Stimulated activated CD8-positive, alpha-beta memory T cell treated with anti-CD3 and anti-CD28 coated beads, Interleukin-7, amount 100 ng/mL, for 24 hours (primary cell): ENCODE measurements around the gene ALDOA.

ENCODE experiments used
- DNase-seq: peaks from one replicate; pipeline ENCODE4 v3.0.0-alpha.2; 2020; ENCODE audit warnings: low read depth

Gene ALDOA

DNA sequence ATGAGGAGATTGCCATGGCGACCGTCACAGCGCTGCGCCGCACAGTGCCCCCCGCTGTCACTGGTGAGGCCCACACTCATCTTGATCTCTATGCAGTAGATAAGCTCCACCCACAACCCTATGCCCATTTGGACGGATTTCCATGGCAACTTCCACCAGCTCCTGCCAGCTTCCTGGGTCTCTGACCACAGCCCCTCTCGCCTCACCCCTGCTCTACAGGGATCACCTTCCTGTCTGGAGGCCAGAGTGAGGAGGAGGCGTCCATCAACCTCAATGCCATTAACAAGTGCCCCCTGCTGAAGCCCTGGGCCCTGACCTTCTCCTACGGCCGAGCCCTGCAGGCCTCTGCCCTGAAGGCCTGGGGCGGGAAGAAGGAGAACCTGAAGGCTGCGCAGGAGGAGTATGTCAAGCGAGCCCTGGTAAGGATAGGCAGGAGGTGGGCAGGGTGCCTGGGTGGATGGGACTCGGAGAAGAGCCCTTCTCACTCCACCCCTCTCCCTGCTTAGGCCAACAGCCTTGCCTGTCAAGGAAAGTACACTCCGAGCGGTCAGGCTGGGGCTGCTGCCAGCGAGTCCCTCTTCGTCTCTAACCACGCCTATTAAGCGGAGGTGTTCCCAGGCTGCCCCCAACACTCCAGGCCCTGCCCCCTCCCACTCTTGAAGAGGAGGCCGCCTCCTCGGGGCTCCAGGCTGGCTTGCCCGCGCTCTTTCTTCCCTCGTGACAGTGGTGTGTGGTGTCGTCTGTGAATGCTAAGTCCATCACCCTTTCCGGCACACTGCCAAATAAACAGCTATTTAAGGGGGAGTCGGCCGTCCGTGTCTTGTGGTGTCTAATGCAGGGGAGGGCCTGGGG is 4.3 kb downstream of the ALDOA start:
- DNase-seq = no peak

DNA sequence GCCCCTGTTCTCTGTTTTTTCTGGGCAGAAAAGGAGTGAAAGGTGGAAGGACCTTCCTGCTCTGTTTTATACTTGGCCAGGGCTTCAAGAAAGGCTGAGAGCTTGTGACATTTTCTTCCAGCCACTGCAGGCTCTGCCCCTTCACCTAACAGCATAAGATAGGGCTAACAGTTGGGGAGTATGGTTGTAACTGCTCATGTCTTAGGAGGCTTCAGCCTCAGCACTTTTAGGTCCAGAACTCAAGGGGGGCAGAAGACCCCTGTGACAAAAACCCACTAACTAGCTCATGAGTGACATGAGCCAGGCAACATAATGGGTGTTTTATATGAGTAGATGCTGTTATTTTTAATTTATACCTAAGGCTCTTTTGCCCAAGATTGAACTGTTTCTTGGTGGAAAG is 4.9 kb downstream of the ALDOA start:
- no peak for DNase-seq

DNA sequence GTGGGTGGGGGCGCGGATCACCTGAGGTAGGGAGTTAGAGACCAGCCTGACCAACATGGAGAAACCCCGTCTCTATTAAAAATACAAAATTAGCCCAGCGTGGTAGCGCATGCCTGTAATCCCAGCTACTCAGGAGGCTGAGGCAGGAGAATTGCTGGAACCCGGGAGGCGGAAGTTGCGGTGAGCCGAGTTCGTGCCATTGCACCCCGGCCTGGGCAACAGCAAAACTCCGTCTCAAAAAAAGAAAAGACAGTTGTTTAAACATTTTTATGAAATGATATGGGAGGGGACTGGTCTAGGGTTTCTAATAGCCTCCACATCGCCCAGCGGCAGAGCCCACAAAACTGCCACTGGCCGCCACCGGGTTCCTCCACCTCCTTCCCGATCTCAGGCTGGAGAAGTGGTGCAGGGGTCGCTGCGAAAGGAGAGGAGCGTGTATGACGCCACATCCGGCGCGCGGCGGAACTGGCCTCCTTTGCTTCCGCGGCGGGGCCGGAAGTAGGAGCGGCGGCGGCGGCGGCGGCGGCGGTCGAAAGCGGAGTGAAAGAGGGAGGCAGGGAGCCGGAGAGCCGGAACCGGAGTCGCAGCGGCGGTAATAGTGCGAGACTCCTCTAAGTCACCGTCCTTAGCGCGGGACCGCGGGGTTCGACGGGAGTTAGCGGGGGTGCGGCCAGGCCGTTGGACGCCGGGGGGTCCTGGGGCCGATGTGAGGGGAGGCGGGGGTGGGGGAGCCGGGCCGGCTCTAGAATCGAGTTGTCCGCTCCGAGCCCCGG is 10.1 kb downstream of the ALDOA start, which contains the start of gene PPP4C:
Gene PPP4C (plus strand): TSS at position 492 of the 773 bp plus-strand sequence. CDS start 384 bp downstream, outside the sequence.
- peak; percentile 87 for DNase-seq

DNA sequence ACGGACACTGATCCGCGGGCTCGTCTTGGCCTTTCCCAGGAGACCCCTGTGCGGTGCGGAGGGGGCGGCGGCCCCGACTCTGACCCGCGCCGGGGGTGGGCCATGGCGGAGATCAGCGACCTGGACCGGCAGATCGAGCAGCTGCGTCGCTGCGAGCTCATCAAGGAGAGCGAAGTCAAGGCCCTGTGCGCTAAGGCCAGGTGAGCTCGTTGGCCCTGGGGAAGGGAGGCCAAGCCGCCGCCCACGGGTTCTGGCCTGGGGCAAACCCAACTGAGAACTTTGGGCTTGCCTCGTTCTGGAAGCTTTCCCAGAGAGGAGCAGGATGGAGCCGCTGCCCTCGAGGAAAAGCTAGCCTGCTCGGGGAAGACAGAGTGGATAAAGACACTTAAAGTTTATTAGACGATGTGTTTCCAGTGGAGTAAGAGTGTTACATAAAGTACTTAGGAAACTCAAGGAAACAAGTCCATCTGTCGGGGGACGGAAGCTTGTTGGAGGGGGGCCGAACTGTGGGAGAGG is 10.8 kb downstream of the ALDOA start:
- no peak for DNase-seq

DNA sequence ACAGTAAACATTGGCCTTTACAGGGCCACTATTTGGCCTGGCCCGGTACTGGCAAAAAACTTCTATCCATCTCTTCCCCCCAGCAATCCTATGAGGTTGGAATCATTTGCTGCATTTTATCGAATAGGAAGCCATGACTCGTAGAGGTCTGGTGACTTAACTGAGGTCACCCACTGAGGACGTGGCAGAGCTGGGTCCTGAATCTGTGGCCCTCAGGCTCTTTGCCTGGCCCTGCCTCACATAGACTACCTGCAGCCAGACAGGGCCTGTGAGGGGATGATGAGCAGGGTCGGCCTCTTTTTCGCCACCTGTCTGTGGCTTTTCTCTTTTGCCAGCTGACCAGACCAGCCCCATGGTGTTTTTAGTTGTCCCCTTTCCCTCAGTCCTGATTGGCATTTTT is 12.1 kb downstream of the ALDOA start:
- no peak for DNase-seq

DNA sequence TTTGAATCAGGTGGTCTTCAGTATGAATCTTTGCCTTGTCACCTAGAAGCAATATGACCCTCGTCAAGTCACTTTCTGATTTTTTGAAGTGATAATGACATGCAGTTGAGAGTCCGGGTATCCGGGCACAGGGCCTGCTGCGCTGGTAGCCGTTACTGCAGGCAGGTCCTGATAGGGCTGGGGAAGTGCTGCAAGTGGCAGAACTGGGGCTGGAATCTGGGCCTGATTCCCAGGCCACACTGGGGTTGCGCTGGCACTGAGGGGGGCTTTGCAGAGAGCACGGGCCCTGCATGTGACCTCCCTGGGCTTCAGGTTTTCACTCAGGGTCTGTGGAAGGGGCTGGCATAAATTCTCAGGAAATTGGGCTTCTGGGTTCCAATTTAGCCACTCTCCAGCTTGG is 13.2 kb downstream of the ALDOA start:
- no peak for DNase-seq

DNA sequence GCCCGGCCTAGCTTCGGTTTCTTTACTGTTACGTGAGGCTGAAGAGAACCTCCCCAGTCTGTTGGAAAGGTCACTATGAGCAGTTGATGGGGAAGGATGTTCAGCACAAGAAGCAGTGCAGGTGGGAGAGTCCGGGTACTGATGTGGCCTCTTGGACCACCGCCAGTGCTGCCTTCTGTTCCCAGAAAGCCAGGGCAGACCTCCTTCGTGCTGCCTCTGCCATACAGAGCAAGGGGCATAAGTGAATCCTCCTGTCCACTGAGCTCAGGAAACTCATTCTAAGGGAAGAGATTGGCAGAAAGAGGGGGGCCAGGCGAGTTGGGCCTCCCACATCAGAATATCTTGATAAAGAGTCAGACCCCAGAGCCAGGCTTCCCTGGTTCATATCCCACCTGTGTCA is 13.9 kb downstream of the ALDOA start:
- no peak for DNase-seq

DNA sequence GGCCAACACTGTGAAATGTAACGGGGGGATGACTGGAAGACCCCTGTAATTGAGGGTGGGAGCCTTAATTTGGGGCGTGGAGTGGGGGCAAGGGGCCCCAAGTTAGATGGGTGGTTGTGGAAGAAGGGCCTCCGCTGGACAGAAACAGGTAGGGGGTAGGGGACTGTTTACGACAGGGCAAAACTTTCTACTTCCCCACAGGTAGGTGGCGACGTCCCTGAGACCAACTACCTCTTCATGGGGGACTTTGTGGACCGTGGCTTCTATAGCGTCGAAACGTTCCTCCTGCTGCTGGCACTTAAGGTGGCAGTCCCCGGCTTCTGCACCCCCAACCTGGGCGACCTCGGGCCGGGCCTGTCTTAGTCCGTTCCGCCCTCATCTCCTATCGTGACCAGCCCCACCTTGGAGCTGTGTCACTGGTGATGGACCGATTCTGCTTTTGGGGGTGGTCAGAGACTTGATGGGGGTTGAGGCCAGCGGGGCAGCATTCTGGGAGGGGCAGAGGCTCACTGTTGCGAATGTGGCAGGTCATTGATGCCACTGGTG is 17.1 kb downstream of the ALDOA start:
- DNase-seq = no peak

DNA sequence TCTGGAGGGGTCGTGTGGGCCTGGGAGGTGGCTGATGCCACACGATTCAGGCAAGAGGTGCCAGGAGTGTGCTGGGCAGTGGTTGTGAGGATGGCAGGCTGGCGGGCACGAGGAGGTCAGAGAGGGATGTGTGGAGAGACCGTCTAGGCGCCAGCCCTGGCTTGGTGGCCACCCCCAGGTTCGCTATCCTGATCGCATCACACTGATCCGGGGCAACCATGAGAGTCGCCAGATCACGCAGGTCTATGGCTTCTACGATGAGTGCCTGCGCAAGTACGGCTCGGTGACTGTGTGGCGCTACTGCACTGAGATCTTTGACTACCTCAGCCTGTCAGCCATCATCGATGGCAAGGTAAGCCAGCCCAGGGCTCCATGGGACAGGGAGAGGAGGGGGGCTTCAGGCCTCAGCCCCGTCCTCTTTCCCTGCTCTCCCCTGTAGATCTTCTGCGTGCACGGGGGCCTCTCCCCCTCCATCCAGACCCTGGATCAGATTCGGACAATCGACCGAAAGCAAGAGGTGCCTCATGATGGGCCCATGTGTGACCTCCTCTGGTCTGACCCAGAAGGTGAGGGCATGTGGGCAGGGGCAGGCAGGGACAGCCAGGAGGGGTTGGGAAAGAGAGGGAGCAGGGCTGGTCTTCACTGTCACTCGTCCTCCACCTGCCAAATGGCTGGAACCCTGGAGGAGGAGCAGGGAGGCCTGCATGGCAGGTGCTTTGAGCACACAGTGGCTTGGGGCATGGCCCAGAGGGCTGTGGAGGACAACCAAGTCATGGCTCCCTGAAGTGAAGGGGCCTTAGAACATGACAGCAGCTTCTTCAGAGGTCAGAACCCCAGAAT is 17.9 kb downstream of the ALDOA start:
- DNase-seq = no peak

DNA sequence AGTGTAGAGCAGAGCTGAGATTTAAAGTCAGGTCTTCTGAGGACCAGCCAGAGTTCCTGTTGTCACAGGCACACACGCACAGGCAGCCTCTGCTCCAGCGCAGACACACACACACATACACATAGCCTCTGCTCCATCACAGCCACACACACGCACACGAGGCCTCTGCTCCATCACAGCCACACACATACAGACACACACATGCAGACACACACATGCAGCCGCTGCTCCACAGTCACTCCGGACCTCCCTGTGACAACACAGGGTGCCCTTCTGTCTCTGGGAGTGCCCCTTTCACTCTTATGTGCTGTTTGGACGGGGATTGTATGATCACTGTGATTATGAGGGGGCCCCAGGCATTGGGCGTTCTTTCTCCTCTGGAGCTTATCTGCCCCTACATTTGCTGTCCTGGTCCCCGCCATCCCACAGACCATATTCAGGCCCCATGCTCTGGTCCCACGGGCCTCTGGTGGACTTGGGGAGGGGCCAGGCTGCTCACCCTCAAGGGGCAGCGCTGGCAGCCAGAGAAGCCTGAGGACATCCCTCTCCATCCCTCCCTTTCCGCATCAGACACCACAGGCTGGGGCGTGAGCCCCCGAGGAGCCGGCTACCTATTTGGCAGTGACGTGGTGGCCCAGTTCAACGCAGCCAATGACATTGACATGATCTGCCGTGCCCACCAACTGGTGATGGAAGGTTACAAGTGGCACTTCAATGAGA is 18.7 kb downstream of the ALDOA start:
- no peak for DNase-seq

DNA sequence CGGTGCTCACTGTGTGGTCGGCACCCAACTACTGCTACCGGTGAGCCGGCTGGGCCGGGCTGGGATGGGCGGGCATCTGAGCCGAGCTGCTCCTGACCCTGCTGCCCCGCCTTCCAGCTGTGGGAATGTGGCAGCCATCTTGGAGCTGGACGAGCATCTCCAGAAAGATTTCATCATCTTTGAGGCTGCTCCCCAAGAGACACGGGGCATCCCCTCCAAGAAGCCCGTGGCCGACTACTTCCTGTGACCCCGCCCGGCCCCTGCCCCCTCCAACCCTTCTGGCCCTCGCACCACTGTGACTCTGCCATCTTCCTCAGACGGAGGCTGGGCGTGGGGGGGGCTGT is 19.2 kb downstream of the ALDOA start:
- DNase-seq = no peak

DNA sequence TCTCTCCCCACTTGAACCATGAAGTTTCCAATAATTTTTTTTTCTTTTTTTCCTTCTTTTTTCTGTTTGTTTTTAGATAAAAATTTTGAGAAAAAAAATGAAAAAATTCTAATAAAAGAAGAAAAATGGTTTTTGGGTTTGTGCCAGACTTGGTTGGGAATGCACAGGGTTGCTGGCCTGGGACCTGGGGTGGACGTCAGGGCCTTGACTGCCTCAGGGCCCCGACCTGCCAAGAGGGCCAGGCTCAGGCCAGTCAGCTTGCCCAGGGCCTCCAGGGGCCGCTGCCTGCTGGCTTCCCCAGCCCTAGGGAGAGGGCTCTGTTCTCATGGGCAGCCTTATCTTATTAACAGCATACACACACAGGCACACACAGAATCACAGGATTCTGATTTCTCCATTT is 19.7 kb downstream of the ALDOA start:
- no peak for DNase-seq

DNA sequence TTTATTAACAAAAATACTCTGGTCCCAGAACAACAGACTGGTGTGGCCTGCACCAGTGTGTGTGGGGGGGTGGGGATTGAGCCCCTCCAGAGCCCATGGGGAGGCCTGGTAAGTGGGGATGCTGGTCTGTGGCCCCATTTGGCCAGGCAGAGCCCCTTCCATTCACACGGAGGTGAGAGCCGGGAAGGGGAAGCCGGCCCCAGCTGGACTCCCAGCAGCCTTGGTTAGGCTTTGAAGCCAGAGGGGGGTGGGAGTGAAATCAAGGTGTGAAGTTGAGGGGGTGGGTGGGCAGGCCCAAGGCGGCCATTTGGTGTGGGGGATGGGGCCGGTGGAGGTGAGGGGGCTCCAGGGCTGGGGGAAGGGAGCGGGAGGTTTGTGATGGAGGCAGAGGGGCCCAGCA is 20.3 kb downstream of the ALDOA start:
- DNase-seq = no peak

DNA sequence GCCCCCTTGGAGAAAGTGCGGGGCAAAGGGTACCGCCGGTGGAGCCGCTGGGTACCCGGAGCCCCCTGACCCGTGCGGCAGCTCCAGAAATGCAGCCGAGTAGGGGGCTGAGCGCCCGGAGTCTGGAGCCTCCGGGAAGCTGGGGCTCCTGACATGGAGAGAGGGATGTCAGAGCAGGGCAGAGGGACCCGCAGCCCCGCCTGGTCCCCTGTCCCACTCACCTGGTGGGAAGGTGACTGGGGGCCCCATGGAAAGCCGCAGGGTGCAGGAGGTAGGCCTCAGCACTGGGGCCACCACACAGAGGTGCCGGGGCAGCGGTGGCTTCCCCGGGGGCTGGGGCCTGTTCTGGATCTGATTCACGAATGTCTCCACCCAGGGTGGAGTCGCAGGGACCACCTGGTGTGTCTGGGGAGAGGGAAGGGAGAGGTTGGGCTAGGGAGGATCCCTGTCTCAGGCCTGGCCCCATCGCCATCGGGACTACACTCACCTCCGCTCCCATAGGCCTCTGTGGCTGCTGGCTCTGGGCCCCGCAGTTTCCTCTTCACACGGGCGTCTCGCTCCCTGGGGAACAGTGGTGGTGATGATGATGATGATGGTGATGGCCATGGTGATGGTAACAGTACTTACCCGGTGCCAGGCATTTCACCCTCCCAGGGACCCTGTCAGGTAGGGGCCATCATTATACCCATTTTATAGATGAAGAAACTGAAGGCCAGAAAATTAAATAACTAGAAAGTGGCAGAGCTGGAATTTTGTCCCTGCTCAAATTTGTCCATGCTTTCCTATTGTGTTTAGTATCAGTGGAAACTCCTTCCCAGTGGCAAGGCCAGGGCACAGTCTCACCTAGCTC is 21.0 kb downstream of the ALDOA start:
- DNase-seq = no peak

DNA sequence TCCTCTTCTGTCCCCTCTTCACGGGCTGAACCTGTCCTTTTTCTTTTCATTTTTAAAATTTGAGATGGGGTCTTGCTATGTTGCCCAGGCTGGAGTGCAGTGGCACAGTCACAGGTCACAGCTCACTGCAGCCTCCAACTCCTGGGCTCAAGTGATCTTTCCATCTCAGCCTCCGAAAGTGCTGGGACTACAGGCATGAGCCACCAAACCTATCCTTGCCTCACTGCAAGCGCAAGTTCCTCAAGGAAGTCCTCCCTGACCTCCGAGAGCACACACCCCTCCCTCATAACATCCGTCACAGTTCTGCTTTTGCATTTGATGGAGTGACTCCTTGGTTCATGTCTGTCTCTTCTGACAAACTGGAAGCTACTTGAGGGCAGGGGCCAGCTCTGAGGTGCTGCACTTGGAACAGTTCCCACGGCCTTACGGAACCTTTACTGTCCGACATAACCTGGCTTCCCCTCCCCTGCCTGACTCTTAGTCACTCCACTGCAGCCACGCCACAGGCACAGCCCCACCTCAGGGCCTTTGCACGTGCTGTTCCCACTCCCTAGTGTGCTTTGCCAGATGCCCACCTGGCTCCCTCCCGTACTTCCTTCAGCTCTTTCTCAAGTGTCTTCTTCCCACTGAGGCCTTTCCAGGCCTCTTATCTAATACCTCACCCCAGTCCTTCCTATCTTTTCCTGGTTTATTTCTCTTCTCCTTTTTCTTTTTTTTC is 21.8 kb downstream of the ALDOA start:
- no peak for DNase-seq

DNA sequence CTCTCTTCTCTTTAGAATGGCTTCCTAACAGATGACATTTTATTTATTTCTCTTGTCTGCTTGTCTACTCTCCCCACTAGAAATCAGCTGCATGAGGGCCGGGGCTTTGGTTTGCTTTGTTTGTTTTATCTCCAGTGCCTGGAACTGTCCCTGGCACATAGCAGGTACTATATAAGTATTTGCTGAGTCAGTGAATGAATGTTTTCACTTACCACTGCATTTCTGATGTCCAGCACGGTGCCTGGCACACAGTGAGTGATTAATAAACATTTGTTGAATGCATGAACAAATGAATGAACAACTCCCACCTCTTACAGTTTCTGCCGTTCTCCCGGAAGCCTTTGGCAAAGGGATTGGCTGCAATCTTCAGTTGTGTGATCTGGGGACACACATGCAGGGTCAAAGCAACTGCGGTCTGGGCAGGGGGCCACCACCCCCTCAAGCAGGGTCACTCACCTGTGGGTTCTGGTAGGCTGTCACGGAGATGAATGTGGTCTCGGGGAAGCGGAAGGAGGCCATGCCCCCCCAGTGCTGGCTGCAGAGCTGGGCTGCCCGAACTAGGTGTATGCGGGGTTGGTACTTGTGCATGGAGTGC is 22.8 kb downstream of the ALDOA start:
- DNase-seq = no peak

DNA sequence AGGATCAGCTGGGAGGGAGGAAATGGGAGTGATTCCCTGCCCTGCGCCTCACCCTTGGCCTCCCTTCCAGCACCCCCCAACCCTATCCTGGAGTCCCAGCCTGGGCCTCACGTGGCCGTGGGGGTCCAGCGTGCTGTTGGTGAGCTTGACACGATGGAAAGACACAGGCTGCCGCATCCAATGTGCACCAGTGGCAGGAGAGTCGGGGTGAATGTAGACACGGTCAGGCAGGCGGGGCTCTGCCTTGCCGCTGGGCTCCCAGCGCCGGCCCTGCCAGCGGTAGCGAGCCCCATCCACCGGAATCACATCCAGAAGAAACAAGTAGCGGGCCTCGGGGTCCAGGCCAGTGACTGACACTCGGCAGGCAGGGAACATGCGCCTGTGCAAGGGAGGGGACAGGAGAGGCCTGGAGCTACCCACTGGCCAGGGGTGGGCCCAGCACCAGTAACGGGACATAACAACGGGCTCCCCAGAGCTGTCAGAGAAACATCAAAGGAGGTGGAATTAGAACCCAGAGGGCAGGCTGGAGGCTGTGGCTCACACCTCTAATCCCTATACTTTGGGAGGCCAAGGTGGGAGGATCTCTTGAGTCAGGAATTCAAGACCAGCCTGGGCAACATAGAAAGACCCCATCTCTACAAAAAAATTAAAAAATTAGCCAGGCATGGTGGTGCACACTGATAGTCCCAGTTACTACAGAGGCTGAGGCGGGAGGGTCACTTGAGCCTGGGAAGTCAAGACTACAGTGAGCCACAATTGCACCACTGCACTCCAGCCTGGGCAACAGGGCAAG is 23.5 kb downstream of the ALDOA start:
- no peak for DNase-seq

DNA sequence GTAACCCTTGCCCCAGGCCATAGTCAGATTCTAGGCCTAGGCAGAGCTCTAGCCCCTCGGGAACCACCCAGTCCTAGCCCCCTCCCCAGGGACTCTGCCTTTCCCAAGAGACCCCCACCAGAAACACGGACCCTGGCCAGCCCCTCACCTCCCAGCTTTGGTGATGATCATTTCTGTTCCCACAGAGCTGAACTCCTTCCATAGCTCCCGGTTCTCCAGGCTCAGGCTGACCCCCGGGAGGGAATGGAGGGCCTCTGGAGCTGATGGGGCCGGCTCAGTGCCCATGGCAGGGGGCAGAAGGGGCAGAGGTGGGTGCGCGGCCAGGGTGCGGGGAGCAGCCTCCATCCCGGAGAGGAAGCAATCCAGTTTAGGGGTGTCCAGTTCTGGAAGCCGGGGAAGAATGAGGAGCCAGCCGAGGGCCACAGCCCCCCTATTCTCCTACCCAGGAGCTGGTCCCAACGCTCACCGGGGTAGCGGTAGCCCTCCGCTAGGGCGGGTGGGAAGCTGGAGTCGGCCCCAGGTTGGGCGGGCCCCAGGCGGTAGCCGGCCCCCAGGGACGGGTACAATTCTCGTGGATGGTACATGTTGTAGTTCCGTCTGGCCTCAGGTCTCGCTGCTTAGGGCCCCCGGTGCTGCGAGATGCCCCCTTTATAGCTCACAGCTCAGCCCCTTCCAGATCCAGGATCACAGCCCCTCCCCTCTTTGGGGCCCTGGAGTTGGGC is 25.2 kb downstream of the ALDOA start:
- no peak for DNase-seq
